T47D (cell line): Measurements from ENCODE around the gene MRPL48.
A peak's percentile ranks its signal among the peaks of the same experiment; 100 is the strongest.
"Not testable (repeated sequence)": the region's sequence is repeated elsewhere in the genome, so short reads cannot be mapped to it uniquely, and the experiment has no call there.

ENCODE experiments used
- DNase-seq, 2 experiments: peaks; one replicate each; pipeline versions ENCODE4 v3.0.0 to v3.0.0-alpha.2; 2011 to 2012; ENCODE audit warnings: low read depth in 1 of 2, low spot score in 1 of 2
- JUND ChIP-seq: IDR thresholded peaks from 2 replicates; pipeline ENCODE4 v1.6.1; 2012; ENCODE audit warnings: low read depth
- in situ Hi-C: cut with HindIII; loops from 2 replicates; pipeline ENCODE4 v1.10.0; 2016; ENCODE audit warnings: low sequenced_read_pairs, low pct_unique_long_range_greater_than_20kb

Gene MRPL48

GRCh38 chr11:73787643-73788558, at the start of gene MRPL48:
TSS of gene MRPL48 (plus strand) at chr11:73787874. CDS start at chr11:73787972, 98 bp downstream.
- TF ChIP-seq JUND, result no peak; the same call in 1 of the 2 replicates
- in situ Hi-C loops, result no loop called here
- peak; percentile 91 to 97 for DNase-seq

DNA sequence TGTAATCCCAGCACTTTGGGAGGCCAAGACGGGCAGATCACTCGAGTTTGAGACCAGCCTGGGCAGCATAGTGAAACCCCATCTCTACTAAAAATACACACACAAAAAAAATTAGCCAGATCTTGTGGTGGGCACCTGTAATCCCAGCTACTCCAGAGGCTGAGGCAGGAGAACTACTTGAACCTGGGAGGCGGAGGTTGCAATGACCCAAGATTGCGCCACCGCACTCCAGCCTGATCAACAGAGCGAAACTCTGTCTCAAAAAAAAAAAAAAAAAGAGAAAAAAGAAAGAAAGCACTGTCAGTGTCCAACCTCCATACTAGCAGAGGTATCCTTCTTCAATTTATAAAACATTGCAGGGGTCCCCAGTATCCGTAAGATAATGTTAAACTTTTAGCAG, 44.6 kb upstream of the MRPL48 start:
- DNase-seq, result no peak
- in situ Hi-C loops, result no loop called here
- TF ChIP-seq JUND, result no peak

DNA sequence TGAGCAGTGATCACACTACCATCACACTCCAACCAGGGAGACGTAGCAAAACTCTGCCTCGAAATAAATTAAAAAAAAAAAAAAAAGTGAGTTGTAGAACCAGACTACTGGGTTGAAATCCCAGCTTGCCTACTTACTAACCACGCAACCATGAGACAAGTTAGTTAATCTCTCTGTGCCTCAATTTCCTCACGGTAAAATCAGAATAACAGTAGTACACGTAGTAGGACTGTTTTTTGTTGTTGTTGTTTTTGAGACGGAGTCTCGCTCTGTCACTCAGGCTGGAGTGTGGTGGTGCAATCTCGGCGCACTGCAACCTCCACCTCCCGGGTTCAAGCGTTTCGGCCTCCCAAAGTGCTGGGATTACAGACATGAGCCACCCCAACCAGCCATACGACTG, 41.0 kb upstream of the MRPL48 start:
- no peak for DNase-seq
- in situ Hi-C loops, result no loop called here
- no peak for TF ChIP-seq JUND

DNA sequence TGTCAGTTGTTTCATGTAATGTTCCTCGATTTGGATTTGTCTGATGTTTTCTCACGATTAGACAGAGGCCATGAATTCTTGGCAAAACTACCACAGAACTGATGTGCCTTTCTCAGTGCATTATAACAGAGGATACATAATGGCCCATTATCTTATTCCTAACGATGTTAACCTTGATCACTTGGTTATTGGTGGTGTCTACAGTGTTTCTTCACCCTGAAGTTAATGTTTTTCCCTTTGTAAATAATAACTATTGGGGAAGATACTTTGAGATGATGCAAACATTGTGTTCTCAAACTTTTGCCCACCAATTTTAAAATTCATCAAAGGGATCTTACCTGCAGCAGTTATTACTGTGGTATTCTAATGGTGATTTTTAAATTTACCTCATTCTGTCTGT, 39.9 kb upstream of the MRPL48 start:
- no peak for DNase-seq
- TF ChIP-seq JUND, result no peak
- in situ Hi-C loops, result no loop called here

- no peak for DNase-seq
- in situ Hi-C loops, result no loop called here
- no peak for TF ChIP-seq JUND
These were observed 39.4 kb upstream of the MRPL48 start for GRCh38 chr11:73748300-73748699.

GRCh38 chr11:73749118-73749517, 38.6 kb upstream of the MRPL48 start:
- in situ Hi-C loops, result no loop called here
- TF ChIP-seq JUND, result no peak
- DNase-seq, result no peak

GRCh38 chr11:73750228-73750627, 37.4 kb upstream of the MRPL48 start:
- TF ChIP-seq JUND, result no peak
- no peak for DNase-seq
- in situ Hi-C loops, result no loop called here

DNA sequence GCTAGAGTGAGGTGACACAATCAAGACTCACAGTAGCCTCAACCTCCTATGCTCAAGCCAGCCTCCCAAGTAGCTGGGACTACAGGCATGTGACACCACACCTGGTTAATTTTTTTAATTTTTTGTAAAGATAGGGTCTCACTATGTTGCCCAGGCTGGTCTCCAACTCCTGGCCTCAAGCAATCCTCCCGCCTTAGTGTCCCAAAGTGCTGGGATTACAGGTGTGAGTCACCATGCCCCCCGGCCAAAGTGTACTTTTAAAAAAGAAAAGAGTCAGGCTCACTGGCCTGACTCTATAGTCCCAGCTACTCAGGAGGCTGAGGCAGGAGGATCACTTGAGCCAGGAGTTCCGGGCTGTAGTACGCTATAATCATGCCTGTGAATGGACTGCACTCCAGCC, 36.8 kb upstream of the MRPL48 start:
- DNase-seq, in situ Hi-C loops: not testable (repeated sequence)

DNA sequence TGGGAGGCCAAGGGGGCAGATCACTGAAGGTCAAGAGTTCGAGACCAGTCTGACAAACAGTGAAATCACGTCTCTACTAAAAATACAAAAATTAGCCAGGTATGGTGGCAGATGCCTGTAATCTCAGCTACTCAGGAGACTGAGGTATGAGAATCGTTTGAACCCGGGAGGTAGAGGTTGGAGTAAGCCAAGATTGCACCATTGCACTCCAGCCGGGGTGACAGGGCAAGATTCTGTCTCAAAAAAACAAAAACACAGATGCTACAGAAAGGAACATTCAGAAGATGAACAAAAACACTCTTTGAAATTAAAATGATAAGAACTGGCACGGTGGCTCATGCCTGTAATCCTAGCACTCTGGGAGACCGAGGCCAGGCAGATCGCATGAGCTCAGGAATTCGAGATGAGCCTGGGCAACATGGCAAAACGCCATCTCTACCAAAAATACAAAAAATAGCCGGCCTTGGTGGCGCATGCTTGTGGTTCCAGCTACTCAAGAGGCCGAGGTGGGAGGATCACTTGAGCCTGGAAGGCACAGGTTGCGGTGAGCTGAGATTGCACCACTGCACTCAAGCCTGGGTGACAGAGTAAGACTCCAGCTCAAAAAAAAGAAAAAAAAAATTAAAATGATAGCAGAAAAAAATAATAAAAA, 35.3 kb upstream of the MRPL48 start:
- no peak for DNase-seq
- no peak for TF ChIP-seq JUND
- in situ Hi-C loops, result no loop called here

GRCh38 chr11:73752903-73753302, 34.8 kb upstream of the MRPL48 start:
- in situ Hi-C loops, result no loop called here
- no peak for DNase-seq
- TF ChIP-seq JUND, result no peak

DNA sequence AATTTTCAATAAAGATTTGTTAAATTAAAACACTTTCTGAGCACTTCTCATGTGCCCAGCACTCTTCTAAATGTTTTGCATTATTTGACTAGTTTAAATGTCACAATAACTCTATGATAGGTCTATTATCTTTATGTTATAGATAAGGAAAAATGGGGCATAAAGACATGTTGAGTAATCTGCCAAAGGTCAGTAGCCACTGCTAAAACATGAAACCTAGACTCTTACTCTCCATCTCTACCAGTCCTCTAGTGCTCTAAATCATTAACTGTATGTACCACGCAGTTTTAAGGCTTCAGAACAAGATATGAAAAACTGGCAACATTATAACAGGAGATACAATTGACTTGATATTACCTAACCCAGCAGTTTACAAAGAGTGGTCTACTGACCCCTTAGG, 33.7 kb upstream of the MRPL48 start:
- no peak for TF ChIP-seq JUND
- in situ Hi-C loops, result no loop called here

DNA sequence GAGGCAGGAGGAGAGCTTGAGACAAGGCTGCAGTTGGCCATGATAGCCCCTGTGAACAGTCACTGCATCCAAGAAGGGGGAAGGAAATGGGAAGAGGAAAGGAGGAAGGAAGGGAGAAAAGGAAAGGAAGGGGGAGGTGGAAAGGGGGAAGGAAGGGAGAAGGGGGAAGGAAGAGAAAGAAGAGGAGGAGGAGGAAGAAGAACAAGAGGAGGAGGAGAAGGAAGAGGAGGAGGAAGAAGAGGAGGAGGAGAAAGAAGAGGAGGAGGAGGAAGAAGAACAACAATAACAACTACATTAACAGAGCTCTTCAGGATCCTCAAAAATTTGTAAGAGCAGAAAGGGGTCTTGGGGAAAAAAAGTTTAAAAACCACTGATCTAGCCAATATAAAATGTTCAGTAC, 32.0 kb upstream of the MRPL48 start:
- TF ChIP-seq JUND, result no peak
- in situ Hi-C loops, result no loop called here
- no peak for DNase-seq

More for the DNA sequence above, 33.7 kb upstream of the MRPL48 start:
- DNase-seq, result no peak

DNA sequence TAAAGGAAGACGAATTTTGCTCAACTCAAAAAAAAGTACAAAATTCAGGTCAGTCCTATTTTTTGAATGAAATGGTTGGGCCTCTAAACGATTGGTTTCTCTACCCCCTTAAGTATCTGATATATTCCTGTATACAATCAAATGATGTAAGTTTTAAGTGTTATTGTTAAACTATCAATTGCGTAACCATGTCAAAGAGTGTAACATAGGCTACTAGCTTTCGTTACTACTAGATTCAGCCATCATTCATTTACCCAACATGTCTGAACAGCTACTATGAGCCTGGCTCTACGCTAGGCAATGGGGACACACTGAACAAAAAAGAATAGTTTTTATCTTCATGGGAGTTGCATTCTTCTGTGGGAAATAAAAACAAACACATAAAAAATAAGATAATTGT, 30.1 kb upstream of the MRPL48 start:
- no peak for TF ChIP-seq JUND
- in situ Hi-C loops, result no loop called here
- no peak for DNase-seq

GRCh38 chr11:73758451-73758850, 29.2 kb upstream of the MRPL48 start:
- no peak for TF ChIP-seq JUND
- DNase-seq, result no peak
- in situ Hi-C loops, result no loop called here
